Eye (tissue), 1 donor: Measurements from ENCODE around the gene C17orf67.
A peak's percentile ranks its signal among the peaks of the same experiment; 100 is the strongest.

Experiments used
- DNase-seq: peaks from one replicate; pipeline ENCODE4 v3.0.0-alpha.2; 2015

C17orf67 gene

GRCh38 chr17:56833809-56834379, at the start of gene C17orf67, which contains the start of gene DGKE:
C17orf67 (minus strand) TSS chr17:56833920; CDS start chr17:56815810, 18,110 bp downstream.
DGKE (plus strand) TSS chr17:56834151; CDS start chr17:56834796, 645 bp downstream.
- DNase-seq = peak; percentile 98

DNA sequence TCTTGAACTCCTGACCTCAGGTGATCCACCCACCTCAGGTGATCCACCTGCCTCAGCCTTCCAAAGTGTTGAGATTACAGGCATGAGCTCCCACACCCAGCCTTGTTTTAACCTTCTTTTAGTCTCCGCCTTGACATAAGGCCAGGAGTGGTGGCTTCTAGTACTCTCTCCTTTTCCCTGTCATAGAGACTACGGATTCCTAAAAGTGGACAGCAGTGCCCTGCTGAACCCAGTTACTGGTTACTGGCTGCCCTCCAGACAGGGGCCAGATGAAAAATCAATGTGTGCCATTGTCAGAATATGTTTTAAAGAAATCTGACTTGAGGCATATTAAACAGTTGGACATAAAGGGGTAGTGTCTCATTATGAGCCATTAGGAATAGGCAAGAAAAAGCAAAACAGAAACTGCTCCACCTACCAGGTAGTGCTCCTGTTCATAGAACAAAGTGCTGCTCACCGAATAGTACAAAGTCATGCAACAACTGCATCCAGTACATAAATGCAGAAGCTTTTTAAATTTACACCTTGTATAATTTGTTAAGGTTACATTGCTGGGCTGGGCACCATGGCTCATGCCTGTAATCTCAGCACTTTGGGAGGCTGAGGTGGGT, 48.1 kb upstream of the C17orf67 start:
- DNase-seq = no peak

- no peak for DNase-seq
Measured at GRCh38 chr17:56880571-56880970, 46.9 kb upstream of the C17orf67 start.

GRCh38 chr17:56880133-56880532, 46.4 kb upstream of the C17orf67 start:
- DNase-seq = no peak

- DNase-seq = no peak
Measured at GRCh38 chr17:56879280-56879679, 45.6 kb upstream of the C17orf67 start.

GRCh38 chr17:56876766-56877179, 43.1 kb upstream of the C17orf67 start:
- no peak for DNase-seq

DNA sequence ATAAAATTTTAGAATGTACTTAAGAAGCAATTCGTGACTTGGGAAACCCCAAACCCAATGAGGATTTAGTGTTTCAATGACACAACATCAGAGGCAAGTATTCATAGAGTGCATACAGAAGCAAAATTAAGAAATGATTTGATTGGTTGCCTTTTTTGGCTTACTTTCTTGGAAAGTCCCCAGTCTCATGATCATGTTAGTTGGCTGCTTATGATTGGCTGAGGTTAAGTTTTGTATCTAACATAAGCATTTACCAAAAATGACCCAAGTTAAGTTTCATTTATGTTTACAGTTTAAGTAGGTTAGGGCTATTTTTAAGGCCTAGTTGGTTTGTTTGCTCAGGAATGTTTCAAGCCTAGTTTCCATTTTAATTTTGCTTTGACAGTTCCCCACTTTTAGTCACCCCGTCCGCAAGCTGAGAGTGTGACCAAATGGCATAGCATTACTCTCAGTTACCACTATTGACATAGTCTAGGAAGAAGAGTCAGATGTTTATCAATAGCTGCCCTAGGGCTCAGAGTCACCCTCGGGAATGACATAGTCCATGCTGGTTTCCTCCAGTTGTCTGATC, 36.4 kb upstream of the C17orf67 start:
- no peak for DNase-seq

GRCh38 chr17:56868716-56869115, 35.0 kb upstream of the C17orf67 start:
- DNase-seq = no peak

DNA sequence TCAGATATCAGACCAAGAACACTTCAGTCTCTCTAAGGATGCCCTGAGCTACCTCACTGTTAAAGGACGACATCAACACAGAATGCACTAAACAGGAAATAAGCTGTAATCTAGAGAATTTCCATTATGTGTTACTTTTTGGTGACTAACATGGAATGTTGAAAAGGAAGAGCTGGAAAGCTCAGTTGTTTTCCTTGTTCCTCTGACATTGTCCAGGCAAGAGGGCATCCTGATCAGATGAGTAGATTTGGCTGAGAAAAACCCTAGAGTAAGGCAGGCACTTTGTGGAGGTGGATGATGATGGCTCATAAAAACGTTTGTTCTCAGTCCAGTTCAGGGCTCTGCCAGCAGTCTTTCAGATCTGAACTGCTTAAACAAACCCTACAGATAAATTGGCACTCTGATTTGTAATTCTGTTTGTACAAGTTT, 34.2 kb upstream of the C17orf67 start:
- DNase-seq = no peak

DNA sequence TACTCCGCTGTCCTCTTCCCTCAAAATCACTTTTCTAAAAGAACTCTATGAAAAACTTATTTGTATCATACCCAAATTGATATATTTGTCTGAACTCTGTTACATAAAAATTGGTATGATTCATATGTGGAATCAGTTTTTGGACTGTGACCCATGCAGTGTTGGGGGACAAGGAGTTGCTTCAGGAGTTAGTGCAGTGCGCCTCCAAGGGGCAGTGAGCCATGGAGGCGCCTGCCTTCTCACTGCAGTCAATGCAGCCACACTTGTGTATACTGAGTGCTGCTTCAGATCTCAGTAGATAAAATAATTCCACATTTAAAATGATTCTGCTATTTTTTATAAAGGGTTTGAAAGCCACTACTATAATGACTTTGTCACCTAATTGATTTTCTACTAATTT, 32.8 kb upstream of the C17orf67 start:
- DNase-seq = no peak

DNA sequence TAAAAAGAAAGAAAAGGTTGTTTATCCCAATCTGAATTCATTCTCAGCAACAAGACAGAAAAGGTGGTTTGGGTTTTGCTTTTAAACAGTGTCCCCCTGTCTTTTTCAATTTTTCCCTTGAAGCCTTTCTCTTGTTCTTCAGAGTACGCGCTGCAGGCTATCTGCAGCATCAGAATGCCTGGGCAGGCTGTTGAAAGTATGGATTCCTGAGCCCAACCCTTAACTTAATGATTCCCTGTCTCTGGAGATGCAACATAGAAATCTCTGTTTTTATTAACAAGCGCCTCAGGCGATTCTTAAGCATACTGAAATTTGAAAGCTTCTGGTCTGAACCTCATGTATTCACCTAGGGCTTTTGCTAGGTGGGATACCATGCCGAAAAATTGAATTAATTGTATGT, 32.4 kb upstream of the C17orf67 start:
- no peak for DNase-seq

DNA sequence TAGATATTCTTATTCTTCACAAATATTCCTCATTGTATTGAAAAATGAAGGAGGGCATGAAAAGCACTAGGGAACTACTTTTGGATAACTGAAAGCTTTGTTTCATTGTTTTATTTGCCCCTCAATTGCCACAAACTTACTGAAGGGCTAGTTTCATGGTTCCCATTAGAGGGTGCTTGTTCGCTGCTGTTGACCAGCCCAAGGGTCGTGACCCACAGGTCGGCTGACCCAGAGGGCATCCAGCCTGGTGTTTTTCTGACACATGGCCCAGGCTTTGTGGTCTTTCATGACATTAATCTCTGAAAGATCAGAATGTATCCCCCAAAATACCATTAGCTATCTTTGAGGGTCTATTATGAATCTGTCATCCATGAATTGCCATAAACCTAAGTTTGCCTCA, 30.3 kb upstream of the C17orf67 start:
- DNase-seq = no peak

DNA sequence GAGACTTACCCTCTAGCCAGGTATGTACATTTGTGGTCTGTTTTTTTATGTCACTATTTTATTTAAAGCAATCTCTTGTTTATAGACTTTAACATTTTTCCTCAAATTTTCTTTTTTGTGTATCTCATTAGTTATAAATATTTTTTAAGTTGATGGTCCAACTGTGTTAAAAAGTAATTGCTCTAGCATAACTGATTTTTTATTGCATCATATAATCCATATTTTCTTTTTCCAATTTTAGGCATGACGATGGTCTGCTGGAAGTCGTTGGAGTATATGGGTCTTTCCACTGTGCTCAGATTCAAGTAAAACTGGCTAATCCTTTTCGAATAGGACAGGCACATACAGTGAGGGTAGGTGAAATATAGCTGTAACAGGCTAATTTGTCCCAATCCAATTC, 28.2 kb upstream of the C17orf67 start:
- DNase-seq = no peak

GRCh38 chr17:56851008-56851407, 17.3 kb upstream of the C17orf67 start:
- DNase-seq = no peak

- DNase-seq = no peak
Measured at GRCh38 chr17:56850591-56850990, 16.9 kb upstream of the C17orf67 start.

DNA sequence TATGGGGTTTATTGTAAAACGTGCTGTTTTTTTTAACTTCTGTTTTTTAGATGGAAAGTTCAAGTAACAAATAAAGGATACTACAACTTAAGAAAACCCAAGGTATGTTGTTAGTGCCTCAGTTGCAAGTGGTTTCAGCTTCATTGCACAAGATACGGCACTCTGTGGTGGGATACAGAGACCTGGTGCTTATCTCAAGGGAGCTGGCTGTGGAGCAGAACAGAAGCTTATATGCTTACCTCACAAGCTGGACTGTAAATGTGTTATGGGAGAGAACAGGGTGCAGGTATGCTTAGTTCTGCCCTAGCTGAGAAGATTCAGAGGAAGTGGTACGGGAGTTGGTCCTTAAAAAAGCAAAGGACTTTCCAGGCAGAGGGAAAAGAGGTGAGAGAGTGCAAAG, 15.4 kb upstream of the C17orf67 start:
- no peak for DNase-seq

DNA sequence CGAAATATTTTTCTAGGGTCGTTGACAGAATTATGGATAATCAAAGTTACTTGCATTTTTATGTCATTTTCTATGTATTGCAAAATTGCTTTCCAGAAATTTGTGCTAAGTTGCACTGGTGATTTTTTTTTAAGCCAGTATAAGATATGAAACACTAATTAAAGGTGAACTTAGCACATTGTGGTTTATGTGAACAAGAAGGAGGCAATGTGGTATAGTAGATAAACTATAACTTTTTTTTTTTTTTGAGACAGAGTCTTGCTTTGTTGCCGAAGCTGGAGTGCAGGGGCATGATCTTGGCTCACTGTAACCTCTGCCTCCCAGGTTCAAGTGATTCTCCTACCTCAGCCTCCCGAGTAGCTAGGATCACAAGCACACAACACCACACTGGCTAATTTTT, 13.4 kb upstream of the C17orf67 start:
- no peak for DNase-seq

GRCh38 chr17:56845934-56846333, 12.2 kb upstream of the C17orf67 start:
- DNase-seq = no peak

GRCh38 chr17:56842577-56842976, 8.9 kb upstream of the C17orf67 start:
- no peak for DNase-seq

- DNase-seq = no peak
Measured at GRCh38 chr17:56838687-56839086, 5.0 kb upstream of the C17orf67 start.

DNA sequence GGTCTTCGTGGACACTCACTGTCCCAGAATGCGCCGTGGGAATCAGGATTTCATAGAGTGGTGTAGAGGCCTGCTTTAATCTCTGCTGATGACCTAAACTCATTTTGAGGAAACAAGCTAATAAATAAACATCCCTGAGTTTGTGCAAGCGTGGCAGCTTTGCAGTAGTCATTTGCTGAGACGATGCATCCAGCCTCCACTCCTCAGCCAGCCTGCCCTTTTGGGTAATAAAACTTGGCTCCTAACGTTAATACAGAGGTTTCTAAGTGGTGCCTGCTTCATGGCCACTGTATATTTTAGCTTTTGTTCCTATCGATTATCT, 1.5 kb upstream of the C17orf67 start:
- no peak for DNase-seq

DNA sequence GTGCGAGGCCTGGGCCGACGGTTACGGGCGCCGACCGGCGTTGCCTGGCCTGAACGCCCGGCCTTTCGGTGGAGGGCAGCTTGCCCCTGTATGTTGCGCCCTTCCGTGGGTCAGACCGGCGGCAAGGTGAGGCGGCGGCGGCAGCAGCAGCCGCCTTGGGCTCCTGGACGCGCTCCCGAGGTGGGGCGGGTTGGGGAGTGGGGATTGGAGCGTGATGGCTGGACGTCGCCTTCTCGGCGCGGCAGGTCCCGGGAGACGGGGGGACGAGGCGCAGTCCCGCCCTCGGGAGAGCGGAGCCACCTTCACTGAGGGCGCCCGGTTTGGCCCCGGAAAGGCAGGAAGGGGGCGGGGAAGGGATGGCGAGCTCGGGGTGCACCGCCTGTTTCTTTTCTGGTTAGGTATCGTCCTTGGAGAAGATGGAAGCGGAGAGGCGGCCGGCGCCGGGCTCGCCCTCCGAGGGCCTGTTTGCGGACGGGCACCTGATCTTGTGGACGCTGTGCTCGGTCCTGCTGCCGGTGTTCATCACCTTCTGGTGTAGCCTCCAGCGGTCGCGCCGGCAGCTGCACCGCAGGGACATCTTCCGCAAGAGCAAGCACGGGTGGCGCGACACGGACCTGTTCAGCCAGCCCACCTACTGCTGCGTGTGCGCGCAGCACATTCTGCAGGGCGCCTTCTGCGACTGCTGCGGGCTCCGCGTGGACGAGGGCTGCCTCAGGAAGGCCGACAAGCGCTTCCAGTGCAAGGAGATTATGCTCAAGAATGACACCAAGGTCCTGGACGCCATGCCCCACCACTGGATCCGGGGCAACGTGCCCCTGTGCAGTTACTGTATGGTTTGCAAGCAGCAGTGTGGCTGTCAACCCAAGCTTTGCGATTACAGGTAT, 902 bp upstream of the C17orf67 start:
- peak; percentile 77 for DNase-seq

DNA sequence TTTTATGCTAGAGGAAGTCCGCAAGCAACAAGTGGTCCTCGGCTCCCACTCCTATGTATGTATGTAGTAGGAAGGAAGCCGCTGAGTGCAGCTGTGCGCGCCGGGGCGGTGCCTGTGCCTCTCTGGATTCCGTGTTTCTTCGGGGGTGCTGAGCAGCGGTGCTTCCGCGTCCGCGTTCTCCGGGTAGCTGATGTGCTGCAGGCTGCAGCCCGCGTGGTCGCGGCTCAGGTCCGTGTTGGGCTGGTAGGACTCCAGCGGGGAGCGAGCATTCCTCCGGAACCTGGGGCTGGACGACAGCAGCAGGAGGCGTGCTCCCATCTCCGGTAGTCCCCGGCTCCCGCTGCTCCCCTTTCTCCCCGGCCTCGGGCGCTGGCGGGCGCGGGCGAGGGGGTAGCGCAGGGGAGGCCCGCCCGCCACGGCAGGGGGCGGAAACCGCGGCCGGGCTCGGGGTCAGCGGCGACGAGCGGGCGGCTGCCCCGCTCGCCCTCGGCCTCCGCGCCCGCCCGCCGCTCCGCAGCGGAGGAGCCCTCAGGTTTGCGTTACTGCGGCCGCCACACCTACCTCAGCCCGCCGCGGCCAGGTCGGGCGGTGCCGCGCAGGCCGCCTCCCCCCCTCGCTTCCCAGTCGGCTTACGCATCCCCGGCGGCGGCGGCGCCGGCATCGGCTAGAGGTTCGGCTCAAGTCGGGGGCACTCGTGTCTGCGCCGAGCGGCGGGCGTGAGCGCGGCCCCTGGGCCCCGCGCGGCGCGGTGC, 487 bp downstream of the C17orf67 start:
- peak; percentile 74 for DNase-seq
